ENCODE measurements around the gene ADGRG7. TPM values are rescaled to one million over a fixed set of nuclear protein-coding genes. Genes with fewer than 3 reads are reported as not detected.
A peak's percentile ranks its signal among the peaks of the same experiment; 100 is the strongest.

The ADGRG7 gene
- total and polyA plus RNA-seq, 9 of the 15 experiments (the other 6 are each of a cell fraction or from before 2014, with no cell fraction given) = 0.03 TPM; not detected in 7

DNA sequence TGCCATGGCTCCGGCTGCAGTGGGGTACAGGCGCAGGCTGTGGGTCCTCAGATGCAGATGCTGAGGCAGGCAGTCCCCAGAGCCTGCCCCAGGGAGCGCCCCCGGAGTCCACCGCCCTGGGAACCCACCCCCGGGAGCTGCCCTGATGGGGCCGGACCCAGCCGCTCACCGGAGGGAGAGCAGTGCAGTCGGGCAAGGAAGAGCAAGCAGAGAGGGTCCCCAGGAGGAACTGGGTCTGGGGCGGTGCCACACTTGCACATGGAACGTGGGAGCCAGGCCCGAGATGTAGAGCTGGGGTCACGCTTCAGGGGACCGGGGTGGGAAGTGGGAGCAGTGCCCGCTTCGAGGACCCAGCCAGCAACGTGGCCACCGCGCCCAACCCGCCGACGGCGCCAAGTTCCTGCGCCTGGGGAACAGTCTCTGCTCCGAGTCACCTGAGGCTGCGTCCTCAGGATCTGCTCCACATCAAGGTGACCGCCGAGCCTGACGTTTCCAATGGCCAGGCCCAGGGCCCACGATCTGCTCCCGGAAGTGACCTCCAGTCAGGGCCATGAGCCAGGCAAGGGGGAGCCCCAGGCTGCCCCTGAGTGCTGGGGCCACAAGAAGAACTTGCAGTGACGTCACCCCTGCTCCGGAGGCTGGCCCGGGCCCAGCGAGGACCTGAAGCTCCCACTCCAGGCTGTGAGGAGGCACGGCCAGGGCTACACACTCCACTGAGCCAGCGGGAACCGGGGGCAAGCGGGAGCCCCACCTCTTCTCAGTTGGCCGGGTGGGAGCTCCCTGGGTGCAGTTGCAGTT is 72.9 kb downstream of the ADGRG7 start:
- H3K4me2 ChIP-seq (ENCODE audit: insufficient read depth, low read length) = no peak overlapping the region
- TF ChIP-seq ATF7 (IDR thresholded peaks at IDR 0.05) (0 out of 2 replicates have a peak, but pooled peaks have one; percentile 15), ATF3 (IDR thresholded peaks at IDR 0.05) (peak; percentile 19; the same call in 1 of the 2 replicates), ATF3 (CRISPR knock-in tag; conservative IDR thresholded peaks at IDR 0.05) (no peak), ERF (CRISPR knock-in tag; IDR thresholded peaks at IDR 0.05) (no peak)
- H3K4me3 ChIP-seq = no peak overlapping the region
- H3K9me3 ChIP-seq (replicated peaks; ENCODE audit: control insufficient read depth, insufficient read depth, low read depth, low read length) = no peaks in the 10 kb centered on the region
- in situ Hi-C loops (cut with MboI) = no loop called here
- H3K9me1 ChIP-seq (ENCODE audit: control insufficient read depth, insufficient read depth, low read length) = no peaks in the 10 kb centered on the region
- intact Hi-C loops (cut with micrococcal nuclease) = no loop called here
- POLR2A ChIA-PET = interaction anchor here (0.5 to 2.5 kb wide), 3 partner anchors 16 to 400 kb away, joined by 3 to 9 read pairs (median 5); partner anchors contain the start of gene TFG
- ATAC-seq = peak; percentile 65
- no peak overlapping the region; a peak in 1 of 4 replicates for H3K9ac ChIP-seq (ENCODE audit: insufficient read depth in 1 of 2, low read depth in 2 of 2, low read length in 2 of 2)
- no TSS peak for BruUV-seq (replicated peaks)
- H3K27ac ChIP-seq (ENCODE audit: extremely low read depth, low read depth, low read length) = no peak overlapping the region
- FAIRE-seq = no peak
- 57% methylated on average over 11 of the region's 41 CpGs for WGBS (ENCODE audit: insufficient coverage, low coverage, missing lambda C conversion rate)
- 0 out of 2 replicates have a peak overlapping the region, but pooled peaks have one; percentile 50 for H2AFZ ChIP-seq (ENCODE audit: low read depth, low read length)
- DNase-seq (ENCODE audit: extremely low read depth in 1 of 4, low spot score in 3 of 4) = no peak
- no peaks in the 10 kb centered on the region for H3K79me2 ChIP-seq (ENCODE audit: control insufficient read depth, insufficient read depth, low read length)
- CTCF ChIA-PET (ENCODE audit: low intra/inter-chr PET ratio) = no interaction called here
- H3K4me1 ChIP-seq (replicated peaks in 1 of 2; ENCODE audit: control insufficient read depth in 2 of 2, insufficient read depth in 2 of 2, low read length in 2 of 2) = peaks cover 0 to 5% of the 10 kb centered on the region in 2 experiments; a peak in 2 of 5 replicates
- H3K36me3 ChIP-seq (ENCODE audit: control insufficient read depth, insufficient read depth, low read length) = no peaks in the 10 kb centered on the region
- no peaks in the 10 kb centered on the region for H3K27me3 ChIP-seq (ENCODE audit: control insufficient read depth in 2 of 2, insufficient read depth in 2 of 2, low read length in 2 of 2)
- no peaks in the 10 kb centered on the region for H4K20me1 ChIP-seq (replicated peaks; ENCODE audit: control insufficient read depth, insufficient read depth, low read length)
